Measurements from ENCODE around the gene LGALS14.

DNA sequence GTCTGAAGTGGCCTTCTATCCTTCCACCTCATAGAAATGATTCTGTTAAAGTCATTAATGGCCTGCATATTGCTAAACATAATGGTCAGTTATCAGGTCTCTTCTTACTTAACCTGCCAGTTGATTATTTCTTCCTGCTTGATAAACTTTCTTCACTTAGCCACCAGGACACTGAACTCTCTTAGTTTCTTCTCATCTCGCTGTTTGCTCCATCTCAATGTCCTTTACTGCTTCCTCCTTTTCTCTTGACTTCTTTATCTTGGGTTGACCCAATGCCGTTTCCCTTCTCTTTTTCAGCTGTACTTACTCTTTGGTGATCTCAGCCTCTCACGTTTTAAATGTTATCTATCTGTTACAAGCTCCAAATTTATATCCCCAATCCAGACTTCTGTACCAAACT, 50.7 kb downstream of the LGALS14 start:
- TF ChIP-seq, protein P1, sequence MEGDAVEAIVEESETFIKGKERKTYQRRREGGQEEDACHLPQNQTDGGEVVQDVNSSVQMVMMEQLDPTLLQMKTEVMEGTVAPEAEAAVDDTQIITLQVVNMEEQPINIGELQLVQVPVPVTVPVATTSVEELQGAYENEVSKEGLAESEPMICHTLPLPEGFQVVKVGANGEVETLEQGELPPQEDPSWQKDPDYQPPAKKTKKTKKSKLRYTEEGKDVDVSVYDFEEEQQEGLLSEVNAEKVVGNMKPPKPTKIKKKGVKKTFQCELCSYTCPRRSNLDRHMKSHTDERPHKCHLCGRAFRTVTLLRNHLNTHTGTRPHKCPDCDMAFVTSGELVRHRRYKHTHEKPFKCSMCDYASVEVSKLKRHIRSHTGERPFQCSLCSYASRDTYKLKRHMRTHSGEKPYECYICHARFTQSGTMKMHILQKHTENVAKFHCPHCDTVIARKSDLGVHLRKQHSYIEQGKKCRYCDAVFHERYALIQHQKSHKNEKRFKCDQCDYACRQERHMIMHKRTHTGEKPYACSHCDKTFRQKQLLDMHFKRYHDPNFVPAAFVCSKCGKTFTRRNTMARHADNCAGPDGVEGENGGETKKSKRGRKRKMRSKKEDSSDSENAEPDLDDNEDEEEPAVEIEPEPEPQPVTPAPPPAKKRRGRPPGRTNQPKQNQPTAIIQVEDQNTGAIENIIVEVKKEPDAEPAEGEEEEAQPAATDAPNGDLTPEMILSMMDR (conservative IDR thresholded peaks at IDR 0.05; ENCODE audit: low read length), result no peak
- TF ChIP-seq EZH2phosphoT487 (IDR thresholded peaks at IDR 0.05; ENCODE audit: borderline replicate concordance, low read depth, low read length), result no peak

Data from OCI-LY7 (cell line).